HG03342 (cell line): ENCODE results near the gene S100A5.
"Not testable (repeated sequence)": the region's sequence is repeated elsewhere in the genome, so short reads cannot be mapped to it uniquely, and the experiment has no call there.

Experiments used
- ATAC-seq: cut with Tn5 transposase; IDR thresholded peaks from one replicate; pipeline ENCODE4 v1.9.1; 2021; ENCODE audit warnings: mild to moderate bottlenecking, moderate library complexity; ENCODE audit not compliant: unreplicated experiment

S100A5 gene

GRCh38 chr1:153535242-153536011, 5.3 kb downstream of the S100A5 start, which contains the start of gene S100A6:
TSS of gene S100A6 (minus strand) at chr1:153535991. CDS start at chr1:153535339, 652 bp downstream.
- ATAC-seq: no peak

- no peak for ATAC-seq
Measured at GRCh38 chr1:153534925-153535241, 5.9 kb downstream of the S100A5 start.

DNA sequence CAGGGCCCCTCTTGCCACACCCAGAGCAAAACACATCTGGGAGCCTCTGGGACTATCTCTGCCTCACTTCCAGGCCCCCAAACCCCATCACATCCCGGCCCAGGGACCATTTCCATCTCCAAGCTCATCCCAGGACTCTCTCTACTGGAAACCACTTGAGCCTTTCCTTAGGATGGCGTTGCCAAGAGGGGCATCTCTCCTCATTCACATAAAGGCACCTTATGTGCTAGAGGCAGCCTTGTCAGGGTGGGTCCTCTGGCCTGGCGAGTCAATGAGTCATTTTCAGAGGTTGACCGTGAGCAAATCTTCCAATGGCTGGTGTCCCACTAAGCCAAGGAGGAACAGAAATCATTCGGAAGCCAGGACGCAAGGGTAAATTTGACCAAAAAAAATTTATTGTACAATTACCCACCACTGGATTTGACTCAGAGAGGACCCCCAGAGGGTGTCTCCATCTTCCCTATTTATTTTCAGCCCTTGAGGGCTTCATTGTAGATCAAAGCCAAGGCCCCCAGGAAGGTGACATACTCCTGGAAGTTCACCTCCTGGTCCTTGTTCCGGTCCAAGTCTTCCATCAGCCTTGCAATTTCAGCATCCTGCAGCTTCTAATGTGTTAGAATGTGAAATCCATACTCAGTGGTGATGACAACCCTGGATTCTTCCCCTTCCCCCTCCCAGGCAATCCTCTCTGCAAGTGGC, 6.4 kb downstream of the S100A5 start:
- ATAC-seq: no peak

GRCh38 chr1:153533689-153534201, 7.0 kb downstream of the S100A5 start:
- ATAC-seq: no peak

DNA sequence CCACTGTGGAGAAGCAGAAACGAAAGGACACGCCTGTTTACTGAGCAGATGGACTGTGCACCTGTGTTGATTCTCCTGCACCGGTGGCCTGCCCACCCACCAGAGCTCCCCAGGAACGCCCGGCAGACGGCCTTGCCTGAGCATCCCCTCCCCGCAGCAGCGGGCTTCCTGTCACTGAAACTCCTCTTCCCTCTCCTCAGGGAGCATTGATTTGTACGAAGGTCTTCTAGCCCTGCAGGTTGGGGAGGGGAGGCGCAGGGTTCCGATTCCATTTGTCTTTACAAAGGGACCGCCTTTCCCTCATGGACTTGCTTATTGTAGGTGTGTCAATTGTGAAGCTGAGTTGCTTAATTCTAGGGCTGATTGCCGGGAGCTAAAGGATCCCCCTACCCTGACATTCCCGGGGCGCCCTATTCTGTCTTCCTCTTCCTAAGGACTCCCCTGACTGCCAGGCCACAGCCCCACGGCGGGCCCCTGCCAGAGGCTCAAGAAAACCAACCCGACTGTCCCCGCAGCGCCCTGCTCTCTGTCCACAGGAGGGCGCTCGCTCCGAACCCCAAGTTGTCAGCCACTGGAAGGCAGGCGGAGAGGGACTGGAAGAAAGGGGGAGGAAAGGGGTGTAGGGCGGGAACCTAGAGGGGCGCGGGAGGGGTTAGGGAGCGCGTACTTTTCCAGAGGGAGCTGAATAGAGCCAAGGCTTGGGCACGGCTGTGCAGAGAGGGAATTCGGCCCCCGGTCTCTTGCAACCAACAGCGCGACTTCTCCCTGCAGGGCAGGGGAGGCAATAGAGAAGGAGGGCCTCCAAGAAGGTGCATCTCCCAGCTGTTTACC, 7.8 kb downstream of the S100A5 start:
- ATAC-seq: no peak

GRCh38 chr1:153532181-153532580, 8.6 kb downstream of the S100A5 start:
- no peak for ATAC-seq

- ATAC-seq: no peak
Measured at GRCh38 chr1:153531638-153532037, 9.1 kb downstream of the S100A5 start.

- no peak for ATAC-seq
Measured at GRCh38 chr1:153527683-153528040, 13.1 kb downstream of the S100A5 start.

DNA sequence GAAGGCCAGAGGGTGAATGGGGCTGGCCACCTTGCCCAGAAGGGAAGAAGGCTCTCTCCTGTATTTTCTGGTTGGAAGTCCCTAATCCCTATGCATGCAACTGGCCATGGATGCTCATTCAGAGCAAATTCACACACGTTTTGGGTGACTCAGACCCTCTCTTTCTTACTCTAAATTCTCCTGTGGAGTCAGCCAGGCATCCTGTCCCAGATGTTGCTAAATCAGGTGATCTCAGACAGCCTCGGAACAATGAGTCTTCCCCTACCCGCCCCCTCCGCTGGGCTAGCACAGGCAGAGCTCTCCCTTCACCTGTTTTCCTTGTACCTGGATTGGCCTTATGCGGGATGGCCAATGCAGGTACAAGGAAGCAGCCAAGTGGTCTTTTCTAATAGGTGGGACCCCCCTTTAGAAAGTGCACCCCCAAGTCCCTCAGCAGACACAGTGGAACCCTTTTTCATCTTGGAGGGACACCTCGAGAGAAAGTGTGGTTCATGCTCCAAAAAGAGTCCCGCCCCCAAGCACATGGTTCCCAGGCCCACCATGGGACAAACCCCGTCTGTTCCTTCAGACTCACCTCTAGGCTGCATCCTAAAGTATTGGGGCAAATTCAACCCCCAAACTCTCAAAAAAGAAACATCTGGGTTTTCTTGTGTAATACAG, 13.6 kb downstream of the S100A5 start:
- no peak for ATAC-seq

DNA sequence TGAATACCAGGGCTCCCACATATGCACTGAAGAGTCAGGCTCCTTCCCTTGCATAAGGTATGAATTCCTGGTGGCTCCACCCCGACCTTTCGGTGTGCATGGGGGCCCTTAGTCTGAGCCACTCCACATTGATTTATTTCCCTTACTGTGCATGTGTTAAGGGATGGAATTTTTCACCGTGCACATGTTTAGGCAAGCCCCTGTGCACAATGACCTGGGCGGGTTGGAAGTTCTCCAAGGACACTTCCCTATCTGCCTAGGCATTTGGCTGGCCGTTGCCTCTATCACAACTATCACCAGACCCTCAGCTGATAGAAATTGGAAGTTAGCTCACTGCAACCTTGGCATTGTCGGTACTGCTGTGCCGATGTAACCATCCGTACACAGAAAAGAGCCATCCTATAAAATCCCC, 14.6 kb downstream of the S100A5 start:
- no peak for ATAC-seq

DNA sequence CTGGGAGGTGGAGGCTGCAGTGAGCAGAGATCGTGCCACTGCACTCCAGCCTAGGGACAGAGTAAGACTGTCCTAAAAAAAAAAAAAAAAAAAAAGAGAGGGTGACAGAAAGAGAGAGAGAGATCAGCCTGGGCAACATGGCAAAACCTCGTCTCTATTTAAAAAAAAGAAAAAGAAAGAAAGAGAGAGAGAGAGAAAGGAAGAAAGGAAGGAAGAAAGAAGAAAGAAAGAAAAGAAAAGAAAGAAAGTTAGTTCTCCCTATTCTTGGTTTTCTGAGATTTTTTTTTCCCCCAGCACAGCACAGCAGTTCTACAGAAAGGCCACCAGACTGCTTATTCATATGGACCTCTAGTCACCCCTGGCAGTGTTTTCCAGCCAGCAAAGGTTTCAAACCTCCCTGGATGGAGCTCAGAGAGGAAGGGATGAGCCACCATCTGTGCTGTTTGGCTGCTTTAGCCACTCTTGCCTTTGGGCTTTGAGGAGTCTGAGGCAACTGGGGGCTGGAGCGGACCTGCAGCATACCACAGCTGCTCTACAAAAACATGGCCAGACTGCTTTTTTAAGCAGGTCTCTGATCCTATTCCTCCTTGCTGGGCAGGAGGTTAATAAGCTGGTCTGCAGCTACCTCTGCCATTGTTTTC, 15.5 kb downstream of the S100A5 start:
- ATAC-seq: no peak

- ATAC-seq: not testable (repeated sequence)
Measured at GRCh38 chr1:153522353-153523048, 18.2 kb downstream of the S100A5 start.

GRCh38 chr1:153521808-153522207, 18.9 kb downstream of the S100A5 start:
- not testable (repeated sequence) for ATAC-seq

GRCh38 chr1:153520818-153521476, 19.8 kb downstream of the S100A5 start:
- ATAC-seq: no peak

- ATAC-seq: not testable (repeated sequence)
Measured at GRCh38 chr1:153520137-153520691, 20.5 kb downstream of the S100A5 start.

DNA sequence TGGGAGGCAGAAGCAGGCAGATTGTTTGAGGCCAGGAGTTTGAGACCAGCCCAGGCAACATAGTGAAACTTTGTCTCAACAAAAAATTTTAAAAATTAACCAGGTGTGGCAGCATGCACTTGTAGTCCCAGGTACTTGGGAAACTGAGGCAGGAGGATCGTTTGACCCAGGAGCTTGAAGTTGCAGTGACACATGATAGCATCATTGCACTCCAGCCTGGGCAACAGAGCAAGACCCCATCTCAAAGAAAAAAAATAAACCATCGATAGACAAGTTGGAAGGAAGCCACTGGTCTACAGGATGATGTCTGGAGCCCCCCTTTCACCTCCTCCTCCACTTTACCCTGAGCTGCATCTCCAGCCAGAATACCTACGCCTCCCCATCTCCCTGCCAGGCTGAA, 21.5 kb downstream of the S100A5 start:
- ATAC-seq: no peak

- ATAC-seq: no peak
Measured at GRCh38 chr1:153515504-153516394, 25.0 kb downstream of the S100A5 start.

GRCh38 chr1:153513666-153514065, 27.1 kb downstream of the S100A5 start:
- ATAC-seq: no peak
